HCT116 (cell line): ENCODE data around the gene KPNA4. TPM values are rescaled to one million over a fixed set of nuclear protein-coding genes. Genes with fewer than 3 reads are reported as not detected.

Source experiments
- ATAC-seq: fragments of 200-7000 bp; cut with Tn5 transposase; 2 replicates; pipeline ENCODE4 v1.9.1; 2020; ENCODE audit warnings: mild to moderate bottlenecking, moderate library complexity
- BruUV-seq: library from RNA; stranded (reverse); fragments of 400-500 nt; replicated peaks from 2 replicates; lab custom pipeline; 2021; lab: Mats Ljungman, UMichigan
- CTCF ChIA-PET: fragments of 300-600 bp; sonication (Branson Sonifier 250); formaldehyde crosslinking; loops from one replicate; lab custom pipeline; 2021; ENCODE audit warnings: antibody characterized with exemption; lab: Charles Lee
- POLR2A ChIA-PET: fragments of 300-600, 350-600 bp; sonication (Branson Sonifier 250); formaldehyde crosslinking; loops from one replicate; lab custom pipeline; 2021; ENCODE audit warnings: antibody characterized with exemption; lab: Charles Lee
- RAD21 ChIA-PET, 2 experiments: fragments of 300-600 bp; sonication (Branson Sonifier 250); formaldehyde crosslinking; loops; one replicate each; lab custom pipeline; 2023; ENCODE audit warnings: low total read pairs in 2 of 2; ENCODE audit not compliant: uncharacterized antibody in 2 of 2, unreplicated experiment in 2 of 2, low non-redundant PET in 1 of 2; lab: Charles Lee
- DNase-seq: peaks from one replicate; pipeline ENCODE4 v3.0.0-alpha.2; 2010; ENCODE audit warnings: low read depth, low spot score
- H2AFZ ChIP-seq: fragments of 200-600 bp; shearing (Covaris generic), sonication (generic); 2 replicates; pipeline ENCODE4 v1.6.1; 2017; ENCODE audit warnings: low read depth, mixed run types, mixed read lengths, antibody characterized with exemption, low read length; ENCODE audit not compliant: poor library complexity, severe bottlenecking
- H3K27ac ChIP-seq: 2 replicates; pipeline ENCODE4 v1.5.1; 2012; ENCODE audit warnings: low read depth, low read length
- H3K27me3 ChIP-seq: fragments of 200-600 bp; sonication (generic); 2 replicates; pipeline ENCODE4 v1.6.1; 2016; ENCODE audit warnings: mixed run types, low read length, mixed read lengths; ENCODE audit not compliant: insufficient read depth
- H3K36me3 ChIP-seq, 2 experiments: fragments of 200-500 bp in 1 of 2; fragments of 200-600 bp in 1 of 2; sonication (Bioruptor generic) in 1 of 2; sonication (generic) in 1 of 2; 2 replicates each; pipeline versions ENCODE4 v1.5.1 to v1.6.1; 2014 to 2016; ENCODE audit warnings: low read length in 2 of 2, inconsistent platforms in 1 of 2, mixed read lengths in 1 of 2, mixed run types in 1 of 2; ENCODE audit not compliant: insufficient read depth in 2 of 2, control insufficient read depth in 1 of 2
- H3K4me1 ChIP-seq, 2 experiments: fragments of 200-600 bp in 1 of 2; sonication (generic) in 1 of 2; 2 replicates each; pipeline versions ENCODE4 v1.5.1 to v1.6.1; 2012 to 2017; ENCODE audit warnings: low read length in 2 of 2, inconsistent platforms in 1 of 2, mild to moderate bottlenecking in 1 of 2, mixed read lengths in 1 of 2, mixed run types in 1 of 2, moderate library complexity in 1 of 2; ENCODE audit not compliant: insufficient read depth in 2 of 2, control insufficient read depth in 1 of 2
- H3K4me2 ChIP-seq: fragments of 200-600 bp; sonication (generic); 2 replicates; pipeline ENCODE4 v1.6.1; 2017; ENCODE audit warnings: mixed run types, low read length, mixed read lengths
- H3K4me3 ChIP-seq, 2 experiments: fragments of 200-600 bp in 1 of 2; sonication (generic) in 1 of 2; replicated peaks in 1 of 2; 2 replicates each; pipeline ENCODE4 v1.5.1; 2011 to 2016; ENCODE audit warnings: low read length in 2 of 2, control low read depth in 1 of 2, low read depth in 1 of 2, mild to moderate bottlenecking in 1 of 2, mixed read lengths in 1 of 2, mixed run types in 1 of 2
- H3K79me2 ChIP-seq: fragments of 200-600 bp; sonication (generic); 2 replicates; pipeline ENCODE4 v1.6.1; 2017; ENCODE audit warnings: mild to moderate bottlenecking, mixed run types, low read length, moderate library complexity, mixed read lengths; ENCODE audit not compliant: insufficient read depth
- H3K9ac ChIP-seq: fragments of 200-600 bp; sonication (generic); 2 replicates; pipeline ENCODE4 v1.6.1; 2016; ENCODE audit warnings: low read length, mixed read lengths
- H3K9me2 ChIP-seq: fragments of 200-600 bp; sonication (generic), shearing (Covaris generic); 2 replicates; pipeline ENCODE4 v1.6.1; 2017; ENCODE audit warnings: mixed run types, mild to moderate bottlenecking, moderate library complexity; ENCODE audit not compliant: insufficient read depth
- H3K9me3 ChIP-seq, 2 experiments: fragments of 200-500 bp in 1 of 2; fragments of 200-600 bp in 1 of 2; sonication (Bioruptor generic) in 1 of 2; sonication (generic) in 1 of 2; 2 replicates each; pipeline ENCODE4 v1.6.1; 2014 to 2017; ENCODE audit warnings: low read length in 2 of 2, mixed read lengths in 2 of 2, inconsistent platforms in 1 of 2, low read depth in 1 of 2, mild to moderate bottlenecking in 1 of 2, mixed run types in 1 of 2, moderate library complexity in 1 of 2; ENCODE audit not compliant: control insufficient read depth in 1 of 2, insufficient read depth in 1 of 2
- H4K20me1 ChIP-seq: fragments of 200-600 bp; sonication (generic), shearing (Covaris generic); 2 replicates; pipeline ENCODE4 v1.6.1; 2017; ENCODE audit warnings: mixed run types, mild to moderate bottlenecking, moderate library complexity; ENCODE audit not compliant: insufficient read depth
- ATF3 ChIP-seq: IDR thresholded peaks from 2 replicates; pipeline ENCODE4 v1.6.1; 2012
- EZH2phosphoT487 ChIP-seq: fragments of 200-600 bp; IDR thresholded peaks from 2 replicates; pipeline ENCODE4 v1.6.1; 2018; ENCODE audit warnings: antibody characterized with exemption, borderline replicate concordance
- JUND ChIP-seq: IDR thresholded peaks from 2 replicates; pipeline ENCODE4 v1.6.1; 2012
- POLR2AphosphoS5 ChIP-seq: IDR thresholded peaks from 2 replicates; pipeline ENCODE4 v1.6.1; 2011; ENCODE audit warnings: mild to moderate bottlenecking, low read depth, low read length, moderate library complexity
- REST ChIP-seq: IDR thresholded peaks from 2 replicates; pipeline ENCODE4 v1.6.1; 2012; ENCODE audit warnings: low read depth
- SIN3A ChIP-seq: IDR thresholded peaks from 2 replicates; pipeline ENCODE4 v1.6.1; 2012; ENCODE audit warnings: low read depth
- TCF7L2 ChIP-seq: IDR thresholded peaks from 2 replicates; pipeline ENCODE4 v1.7.0; 2011; ENCODE audit warnings: borderline replicate concordance, inconsistent platforms; ENCODE audit not compliant: insufficient read depth, insufficient read length; ENCODE audit errors: extremely low read depth
- ZFX ChIP-seq: fragments of 450-650 bp; IDR thresholded peaks from 2 replicates; pipeline ENCODE4 v1.6.1; 2017
- intact Hi-C: fragments of 100-400 bp; cut with micrococcal nuclease; formaldehyde crosslinking; loops from 2 replicates; pipeline ENCODE4 v1.10.0; 2022
- total RNA-seq: library from RNA; stranded (reverse); gene quantifications from one replicate; pipeline ENCODE4 v1.2.1, GENCODE V29; 2021; ENCODE audit not compliant: unreplicated experiment
- TF ChIP-seq, protein P1 (sequence below): IDR thresholded peaks from 2 replicates; pipeline ENCODE4 v1.6.1; 2012
- TF ChIP-seq, protein P2 (sequence below), 3 experiments: fragments of 200-600 bp in 1 of 3; sonication (generic) in 1 of 3; IDR thresholded peaks in 2 of 3; conservative IDR thresholded peaks in 1 of 3; 2 replicates each; pipeline ENCODE4 v1.5.1; 2012 to 2017; ENCODE audit warnings: low read depth in 2 of 3, low read length in 2 of 3, antibody characterized with exemption in 1 of 3, borderline replicate concordance in 1 of 3, control low read depth in 1 of 3, mild to moderate bottlenecking in 1 of 3, mixed read lengths in 1 of 3, mixed run types in 1 of 3, moderate library complexity in 1 of 3; ENCODE audit not compliant: insufficient read depth in 1 of 3

Gene KPNA4
- total RNA-seq, 1 experiment from 2014 or later, result 43.1 TPM

DNA sequence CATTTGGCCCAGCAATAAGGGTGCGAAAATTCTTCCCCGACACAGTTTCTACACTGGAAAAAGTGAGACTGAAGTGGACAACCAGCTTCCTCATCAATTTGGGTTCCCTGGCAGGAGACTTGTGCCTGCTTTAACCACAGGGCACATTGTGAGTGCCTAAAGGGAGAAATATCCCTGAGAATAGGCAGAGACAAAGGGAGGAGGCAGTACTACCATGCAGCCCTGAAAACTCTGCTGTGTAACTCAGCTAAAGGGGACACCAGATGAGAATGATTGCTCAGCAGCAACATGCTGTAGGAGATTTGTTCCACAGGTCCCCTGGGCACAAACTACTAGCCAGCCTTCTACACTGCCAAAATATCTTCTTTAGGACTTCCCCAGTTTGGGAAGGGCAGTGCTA, 15.6 kb upstream of the KPNA4 start:
- Histone ChIP-seq H3K9ac (no peak overlapping the region), H3K27ac (no peak overlapping the region), H3K4me1 (no peaks in the 10 kb centered on the region), H3K9me2 (no peaks in the 10 kb centered on the region), H3K36me3 (no peaks in the 10 kb centered on the region), H4K20me1 (no peaks in the 10 kb centered on the region), H3K79me2 (no peaks in the 10 kb centered on the region), H3K4me2 (no peak overlapping the region), H3K9me3 (no peaks in the 10 kb centered on the region), H3K27me3 (no peaks in the 10 kb centered on the region), H3K4me3 (no peak overlapping the region), H2AFZ (no peak overlapping the region)
- DNase-seq (no peak), ATAC-seq (no peak)
- ChIA-PET POLR2A (no interaction called here), RAD21 (no interaction called here), CTCF (no interaction called here)
- TF ChIP-seq TCF7L2 (no peak), ZFX (no peak), REST (no peak), EZH2phosphoT487 (no peak), SIN3A (no peak), JUND (no peak), ATF3 (no peak), POLR2AphosphoS5 (no peak)
- TF ChIP-seq, protein P1, sequence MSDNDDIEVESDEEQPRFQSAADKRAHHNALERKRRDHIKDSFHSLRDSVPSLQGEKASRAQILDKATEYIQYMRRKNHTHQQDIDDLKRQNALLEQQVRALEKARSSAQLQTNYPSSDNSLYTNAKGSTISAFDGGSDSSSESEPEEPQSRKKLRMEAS, result no peak
- TF ChIP-seq, protein P2, sequence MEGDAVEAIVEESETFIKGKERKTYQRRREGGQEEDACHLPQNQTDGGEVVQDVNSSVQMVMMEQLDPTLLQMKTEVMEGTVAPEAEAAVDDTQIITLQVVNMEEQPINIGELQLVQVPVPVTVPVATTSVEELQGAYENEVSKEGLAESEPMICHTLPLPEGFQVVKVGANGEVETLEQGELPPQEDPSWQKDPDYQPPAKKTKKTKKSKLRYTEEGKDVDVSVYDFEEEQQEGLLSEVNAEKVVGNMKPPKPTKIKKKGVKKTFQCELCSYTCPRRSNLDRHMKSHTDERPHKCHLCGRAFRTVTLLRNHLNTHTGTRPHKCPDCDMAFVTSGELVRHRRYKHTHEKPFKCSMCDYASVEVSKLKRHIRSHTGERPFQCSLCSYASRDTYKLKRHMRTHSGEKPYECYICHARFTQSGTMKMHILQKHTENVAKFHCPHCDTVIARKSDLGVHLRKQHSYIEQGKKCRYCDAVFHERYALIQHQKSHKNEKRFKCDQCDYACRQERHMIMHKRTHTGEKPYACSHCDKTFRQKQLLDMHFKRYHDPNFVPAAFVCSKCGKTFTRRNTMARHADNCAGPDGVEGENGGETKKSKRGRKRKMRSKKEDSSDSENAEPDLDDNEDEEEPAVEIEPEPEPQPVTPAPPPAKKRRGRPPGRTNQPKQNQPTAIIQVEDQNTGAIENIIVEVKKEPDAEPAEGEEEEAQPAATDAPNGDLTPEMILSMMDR (IDR thresholded peaks at IDR 0.05 in 2 of 3, conservative IDR thresholded peaks at IDR 0.05 in 1 of 3; ENCODE audit: borderline replicate concordance in 1 of 3, insufficient read depth in 1 of 3, low read depth in 2 of 3, low read length in 2 of 3), result no peak
- intact Hi-C loops, result no loop called here
- no TSS peak for BruUV-seq
